ENCODE data around the gene SYNE2.
A peak's percentile ranks its signal among the peaks of the same experiment; 100 is the strongest.
"Not testable (repeated sequence)": the region's sequence is repeated elsewhere in the genome, so short reads cannot be mapped to it uniquely, and the experiment has no call there.

The SYNE2 gene, protein sequence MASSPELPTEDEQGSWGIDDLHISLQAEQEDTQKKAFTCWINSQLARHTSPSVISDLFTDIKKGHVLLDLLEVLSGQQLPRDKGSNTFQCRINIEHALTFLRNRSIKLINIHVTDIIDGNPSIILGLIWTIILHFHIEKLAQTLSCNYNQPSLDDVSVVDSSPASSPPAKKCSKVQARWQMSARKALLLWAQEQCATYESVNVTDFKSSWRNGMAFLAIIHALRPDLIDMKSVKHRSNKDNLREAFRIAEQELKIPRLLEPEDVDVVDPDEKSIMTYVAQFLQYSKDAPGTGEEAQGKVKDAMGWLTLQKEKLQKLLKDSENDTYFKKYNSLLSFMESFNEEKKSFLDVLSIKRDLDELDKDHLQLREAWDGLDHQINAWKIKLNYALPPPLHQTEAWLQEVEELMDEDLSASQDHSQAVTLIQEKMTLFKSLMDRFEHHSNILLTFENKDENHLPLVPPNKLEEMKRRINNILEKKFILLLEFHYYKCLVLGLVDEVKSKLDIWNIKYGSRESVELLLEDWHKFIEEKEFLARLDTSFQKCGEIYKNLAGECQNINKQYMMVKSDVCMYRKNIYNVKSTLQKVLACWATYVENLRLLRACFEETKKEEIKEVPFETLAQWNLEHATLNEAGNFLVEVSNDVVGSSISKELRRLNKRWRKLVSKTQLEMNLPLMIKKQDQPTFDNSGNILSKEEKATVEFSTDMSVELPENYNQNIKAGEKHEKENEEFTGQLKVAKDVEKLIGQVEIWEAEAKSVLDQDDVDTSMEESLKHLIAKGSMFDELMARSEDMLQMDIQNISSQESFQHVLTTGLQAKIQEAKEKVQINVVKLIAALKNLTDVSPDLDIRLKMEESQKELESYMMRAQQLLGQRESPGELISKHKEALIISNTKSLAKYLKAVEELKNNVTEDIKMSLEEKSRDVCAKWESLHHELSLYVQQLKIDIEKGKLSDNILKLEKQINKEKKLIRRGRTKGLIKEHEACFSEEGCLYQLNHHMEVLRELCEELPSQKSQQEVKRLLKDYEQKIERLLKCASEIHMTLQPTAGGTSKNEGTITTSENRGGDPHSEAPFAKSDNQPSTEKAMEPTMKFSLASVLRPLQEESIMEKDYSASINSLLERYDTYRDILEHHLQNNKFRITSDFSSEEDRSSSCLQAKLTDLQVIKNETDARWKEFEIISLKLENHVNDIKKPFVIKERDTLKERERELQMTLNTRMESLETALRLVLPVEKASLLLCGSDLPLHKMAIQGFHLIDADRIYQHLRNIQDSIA (N-terminal part only)

DNA sequence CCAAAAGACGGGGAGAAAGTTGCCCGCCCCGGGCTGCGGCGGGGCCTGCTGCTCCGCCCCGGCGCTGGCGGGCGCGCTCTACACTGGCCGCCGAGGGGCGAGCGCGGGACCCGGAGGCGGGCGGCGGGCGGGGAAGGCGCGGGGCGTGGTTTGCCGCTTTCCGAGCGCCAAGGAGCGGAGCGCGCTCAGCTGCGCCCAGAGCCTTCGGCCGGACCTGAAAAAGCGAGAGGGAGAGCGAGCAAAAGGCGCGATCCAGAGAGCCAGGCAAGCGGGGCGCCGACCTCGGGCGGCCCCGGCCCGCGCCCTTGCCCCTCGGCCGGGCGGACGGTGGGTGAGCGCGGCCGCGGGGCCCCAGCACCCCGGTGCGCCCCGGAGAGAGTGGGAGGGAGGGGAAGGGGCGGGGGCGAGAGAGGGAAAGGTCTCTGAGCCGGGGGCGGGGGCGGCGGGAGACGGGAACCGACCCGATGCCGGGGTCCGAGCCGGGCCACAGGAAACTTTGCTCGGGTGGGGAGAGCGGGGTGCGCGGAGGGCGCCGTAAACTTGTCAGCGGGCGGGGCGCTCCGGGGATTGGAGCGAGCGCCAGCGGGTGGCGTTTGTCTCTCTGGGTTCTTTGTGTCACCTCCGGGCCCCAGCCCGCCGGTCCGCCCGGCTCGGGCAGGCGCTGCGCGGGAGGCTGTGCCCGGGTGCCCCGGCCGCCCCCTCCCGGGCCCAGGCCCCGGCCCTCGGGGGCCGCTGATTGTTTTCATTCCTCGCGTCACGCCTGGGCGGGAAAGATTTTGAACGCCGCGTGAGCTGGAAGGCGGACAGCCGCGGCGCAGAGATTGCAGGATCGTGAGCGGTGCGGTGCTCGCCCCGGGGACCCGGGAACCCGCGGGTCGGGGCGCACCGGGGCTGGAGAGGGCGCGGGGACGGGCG, at the start of gene SYNE2:
SYNE2 (plus strand) TSS at position 188 of the 915 bp plus-strand sequence. CDS start 56,145 bp downstream, outside the sequence.
- DNase-seq (ENCODE audit: low read depth in 2 of 3, low spot score in 2 of 3), result peak; percentile 44 to 68 (median 59)

DNA sequence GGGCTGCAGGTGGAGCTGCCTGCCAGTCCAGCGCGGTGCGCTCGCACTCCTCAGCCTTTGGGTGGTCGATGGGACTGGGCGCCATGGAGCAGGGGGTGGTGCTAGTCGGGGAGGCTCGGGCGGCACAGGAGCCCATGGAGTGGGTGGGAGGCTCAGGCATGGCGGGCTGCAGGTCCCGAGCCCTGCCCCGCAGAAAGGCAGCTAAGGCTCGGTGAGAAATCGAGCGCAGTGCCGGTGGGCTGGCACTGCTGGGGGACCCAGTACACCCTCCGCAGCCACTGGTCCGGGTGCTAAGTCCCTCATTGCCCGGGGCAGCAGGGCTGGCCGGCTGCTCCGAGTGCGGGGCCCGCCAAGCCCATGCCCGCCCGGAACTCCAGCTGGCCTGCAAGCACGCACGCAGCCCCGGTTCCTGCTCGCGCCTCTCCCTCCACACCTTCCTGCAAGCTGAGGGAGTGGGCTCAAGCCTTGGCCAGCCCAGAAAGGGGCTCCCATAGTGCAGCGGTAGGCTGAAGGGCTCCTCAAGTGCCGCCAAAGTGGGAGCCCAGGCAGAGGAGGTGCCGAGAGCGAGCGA, 49.5 kb upstream of the SYNE2 start:
- not testable (repeated sequence) for DNase-seq (ENCODE audit: low read depth in 2 of 3, low spot score in 2 of 3)

DNA sequence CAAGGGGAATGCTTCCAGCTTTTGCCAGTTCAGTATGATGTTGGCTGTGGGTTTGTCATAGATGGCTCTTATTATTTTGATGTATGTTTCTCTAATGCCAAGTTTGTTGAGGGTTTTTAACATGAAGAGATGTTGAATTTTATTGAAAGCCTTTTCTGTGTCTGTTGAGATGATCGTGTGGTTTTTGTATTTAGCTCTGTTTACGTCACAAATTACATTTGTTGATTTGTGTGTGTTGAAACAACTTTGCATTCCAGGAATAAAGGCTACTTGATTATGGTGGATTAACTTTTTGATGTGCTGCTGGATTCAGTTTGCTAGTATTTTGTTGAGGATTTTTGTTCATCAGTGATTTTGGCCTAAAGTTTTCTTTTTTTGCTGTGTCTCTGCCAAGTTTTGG, 46.7 kb upstream of the SYNE2 start:
- not testable (repeated sequence) for DNase-seq (ENCODE audit: low read depth in 2 of 3, low spot score in 2 of 3)

DNA sequence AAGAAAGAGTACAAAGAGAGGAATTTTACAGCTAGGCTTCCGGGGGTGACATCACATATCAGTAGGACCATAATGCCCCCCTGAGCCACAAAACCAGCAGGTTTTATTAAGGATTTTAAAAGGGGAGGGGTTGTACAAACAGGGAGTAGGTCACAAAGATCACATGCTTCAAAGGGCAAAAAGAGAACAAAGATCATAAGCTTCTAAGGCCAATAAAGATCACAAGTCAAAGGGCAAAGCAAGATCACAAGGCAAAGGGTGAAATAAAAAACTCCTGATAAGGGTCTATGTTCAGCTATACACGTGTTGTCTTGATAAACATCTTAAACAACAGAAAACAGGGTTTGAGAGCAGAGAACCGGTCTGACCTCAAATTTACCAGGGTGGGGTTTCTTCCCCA, 41.1 kb upstream of the SYNE2 start:
- DNase-seq (ENCODE audit: low read depth in 2 of 3, low spot score in 2 of 3), result not testable (repeated sequence)

DNA sequence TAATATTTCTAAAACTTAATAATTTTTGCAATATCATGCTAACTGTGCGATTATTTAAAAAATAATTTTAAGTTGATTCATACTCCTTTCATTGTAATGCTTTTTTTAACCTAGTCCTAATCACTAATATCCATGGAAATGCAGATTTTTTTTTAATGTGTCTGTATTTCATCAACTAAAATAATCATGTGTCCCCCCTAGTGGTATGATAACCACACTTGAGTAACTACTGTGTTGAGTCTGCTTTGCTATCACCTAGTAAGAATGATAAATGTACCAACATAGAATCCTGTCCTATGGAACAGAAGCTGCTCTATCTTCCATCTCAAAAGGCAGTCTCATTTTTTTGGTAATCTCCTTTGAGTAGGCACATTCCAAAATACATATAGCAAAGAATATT, 19.1 kb upstream of the SYNE2 start:
- no peak for DNase-seq (ENCODE audit: low read depth in 2 of 3, low spot score in 2 of 3)

DNA sequence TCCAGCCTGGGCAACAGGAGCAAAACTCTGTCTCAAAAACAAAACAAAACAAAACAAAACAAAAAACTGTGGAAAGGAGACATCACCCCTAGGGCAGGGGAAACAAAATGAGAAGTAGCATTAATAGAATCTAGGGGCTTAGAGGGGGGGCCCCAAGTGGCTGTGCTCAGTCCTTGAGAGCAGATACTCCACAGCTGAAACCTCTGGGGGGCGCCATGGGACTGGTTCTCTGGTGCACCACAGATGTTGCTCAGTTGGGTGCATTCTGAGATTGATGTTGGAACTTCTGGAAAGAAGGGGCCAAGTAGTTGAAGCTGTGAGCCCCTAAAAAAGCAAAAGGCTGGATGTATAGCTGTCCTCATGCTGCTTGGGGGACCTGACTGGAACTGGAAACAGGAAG, 11.8 kb upstream of the SYNE2 start:
- DNase-seq (ENCODE audit: low read depth in 2 of 3, low spot score in 2 of 3), result no peak

DNA sequence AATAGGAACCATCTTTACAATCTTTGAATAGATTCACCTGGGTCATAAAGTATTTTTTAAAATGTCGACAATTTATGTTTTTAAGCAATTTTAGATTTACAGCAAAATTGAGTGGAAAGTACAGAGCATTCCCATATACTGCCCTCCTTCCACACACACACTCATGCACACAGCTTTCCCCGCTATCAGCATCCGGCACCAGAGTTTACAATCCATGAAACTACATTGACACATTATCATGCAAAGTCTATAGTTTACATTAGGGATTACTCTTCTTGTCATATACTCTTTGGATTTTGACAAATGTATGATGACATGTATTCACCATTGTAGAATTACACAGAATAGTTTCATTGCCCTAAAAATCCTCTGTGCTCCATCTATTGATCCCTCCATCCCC, 9.0 kb upstream of the SYNE2 start:
- no peak for DNase-seq (ENCODE audit: low read depth in 2 of 3, low spot score in 2 of 3)

DNA sequence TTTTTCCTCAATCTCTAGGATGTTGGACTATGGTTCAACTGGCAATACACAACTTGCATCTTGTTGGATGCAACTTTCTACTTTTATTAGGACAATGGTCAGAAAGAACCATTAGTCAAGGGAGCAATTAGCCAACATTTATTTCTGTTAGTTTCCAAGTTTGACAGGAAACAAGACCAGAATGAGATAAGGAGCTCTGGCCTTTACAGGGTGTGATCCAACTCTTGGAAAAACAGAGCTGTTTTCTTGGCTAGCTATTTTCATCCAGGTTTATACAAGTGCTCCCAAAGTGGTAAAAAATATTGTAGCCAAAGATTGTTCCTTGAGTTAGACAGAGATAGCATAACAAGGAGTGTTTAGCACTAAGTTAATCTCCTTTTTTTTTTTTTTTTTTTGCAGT, 3.9 kb upstream of the SYNE2 start:
- DNase-seq (ENCODE audit: low read depth in 2 of 3, low spot score in 2 of 3), result no peak

DNA sequence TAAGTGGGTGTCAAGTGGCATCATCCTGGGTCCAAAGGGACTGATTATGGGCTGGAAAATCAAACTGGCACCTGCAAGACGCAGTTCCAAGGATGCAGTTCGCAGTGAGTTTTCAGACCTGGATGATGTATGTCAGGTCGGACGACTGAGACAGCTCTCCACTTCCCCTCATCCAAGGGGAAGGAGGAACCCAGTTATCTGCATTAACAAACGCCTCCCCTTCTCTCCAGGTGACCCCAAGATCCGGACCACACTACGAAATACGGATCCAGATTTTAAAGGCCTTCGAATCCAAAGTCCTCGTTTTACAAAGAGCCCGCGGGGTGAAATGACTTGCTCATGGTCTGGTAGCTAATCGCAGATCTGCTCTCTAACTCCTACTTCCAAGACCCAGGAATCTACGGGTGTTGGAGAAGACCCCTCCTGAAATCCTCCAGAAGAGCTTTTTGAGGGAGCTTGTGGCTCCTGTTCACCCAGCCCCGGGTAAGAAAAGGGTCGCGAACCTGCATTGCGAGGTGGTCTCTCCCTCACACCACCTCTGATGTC, 460 bp upstream of the SYNE2 start:
- DNase-seq (ENCODE audit: low read depth in 2 of 3, low spot score in 2 of 3), result no peak

DNA sequence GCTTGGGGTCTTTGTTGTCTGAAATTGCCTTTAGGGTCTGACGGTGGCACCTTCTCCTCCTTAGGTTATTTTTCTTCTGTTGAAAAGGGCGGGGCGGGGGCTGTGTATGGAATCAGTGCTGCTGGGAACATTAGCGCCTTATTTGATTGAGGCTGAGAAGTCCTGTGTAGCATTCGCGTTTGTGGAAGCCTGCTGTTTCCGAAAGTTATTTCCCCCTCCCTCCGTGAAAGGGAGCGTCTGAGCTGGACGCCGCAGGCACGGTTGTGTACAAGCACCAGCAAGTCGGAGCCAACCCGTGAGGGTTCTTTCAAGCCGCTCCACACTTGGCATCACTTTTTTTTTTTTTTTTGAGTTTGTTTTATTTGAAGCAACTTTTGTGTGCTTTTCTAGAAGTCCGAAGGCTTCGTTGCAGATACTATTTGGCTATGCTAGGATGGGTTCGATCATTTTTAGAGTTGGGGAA, 1.1 kb downstream of the SYNE2 start:
- peak in 1 of 3 experiments; percentile 13 for DNase-seq (ENCODE audit: low read depth in 2 of 3, low spot score in 2 of 3)

DNA sequence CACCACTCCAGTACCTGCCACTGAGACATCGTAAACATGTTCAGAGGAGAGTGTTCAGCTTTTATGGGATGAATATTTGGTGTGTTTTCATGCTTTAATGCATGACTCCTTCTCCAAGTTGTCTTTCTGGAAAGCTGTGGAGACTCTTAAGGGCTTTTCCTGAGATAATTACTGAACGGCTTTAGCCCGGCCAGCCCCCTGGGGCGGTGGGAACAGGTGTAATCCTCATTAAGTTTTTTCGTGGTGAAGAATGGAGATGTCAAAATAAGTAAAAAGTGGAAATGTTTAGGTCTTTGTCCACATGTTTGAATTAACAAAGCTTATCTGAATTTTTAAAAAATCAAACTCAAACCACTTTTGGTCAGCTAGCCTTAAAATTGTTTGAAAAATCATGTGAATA, 1.5 kb downstream of the SYNE2 start:
- DNase-seq (ENCODE audit: low read depth in 2 of 3, low spot score in 2 of 3), result no peak

DNA sequence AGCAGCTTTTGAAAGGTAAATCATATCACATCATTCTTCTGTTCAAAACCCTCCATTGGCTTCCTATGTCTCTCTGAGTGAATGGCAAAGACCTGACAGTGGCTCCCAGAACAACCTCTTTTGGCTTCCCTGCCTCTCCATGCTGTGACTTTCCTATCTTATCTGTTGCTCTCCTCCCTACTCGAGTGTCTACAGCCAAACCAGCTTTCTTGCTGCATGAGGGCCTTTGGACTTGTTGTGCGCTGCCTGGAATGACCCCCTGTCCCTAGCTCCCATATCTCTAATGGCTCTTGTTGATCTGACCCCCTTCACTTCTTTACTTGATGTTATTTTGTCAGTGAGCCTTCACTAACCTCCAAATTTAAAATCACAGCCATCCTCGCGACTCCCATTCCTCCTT, 2.5 kb downstream of the SYNE2 start:
- DNase-seq (ENCODE audit: low read depth in 2 of 3, low spot score in 2 of 3), result no peak

DNA sequence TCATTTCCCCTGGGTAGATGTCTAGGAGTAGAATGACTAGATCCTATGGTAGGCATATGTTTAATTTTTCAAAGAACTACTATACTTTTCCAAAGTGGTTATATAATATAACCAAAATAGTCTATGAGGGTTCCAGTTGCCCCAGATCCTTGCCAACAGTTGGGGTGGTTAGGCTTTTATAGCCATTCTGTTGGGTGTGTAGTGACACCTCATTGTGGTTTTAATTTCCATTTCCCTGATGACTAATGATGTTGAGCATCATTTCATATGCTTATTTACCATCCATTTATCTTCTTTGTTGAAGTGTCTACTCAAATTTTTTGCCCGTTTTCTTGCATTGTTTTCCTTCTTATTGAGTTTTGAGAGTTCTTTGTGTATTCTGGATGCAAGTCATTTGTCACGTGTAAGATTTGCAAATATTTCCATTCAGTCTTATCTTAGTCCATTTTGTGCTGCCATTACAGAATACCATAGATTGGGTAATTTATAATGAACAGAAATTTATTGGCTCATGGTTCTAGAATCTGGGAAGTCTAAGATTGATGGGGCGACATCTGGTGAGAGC, 4.7 kb downstream of the SYNE2 start:
- no peak for DNase-seq (ENCODE audit: low read depth in 2 of 3, low spot score in 2 of 3)

DNA sequence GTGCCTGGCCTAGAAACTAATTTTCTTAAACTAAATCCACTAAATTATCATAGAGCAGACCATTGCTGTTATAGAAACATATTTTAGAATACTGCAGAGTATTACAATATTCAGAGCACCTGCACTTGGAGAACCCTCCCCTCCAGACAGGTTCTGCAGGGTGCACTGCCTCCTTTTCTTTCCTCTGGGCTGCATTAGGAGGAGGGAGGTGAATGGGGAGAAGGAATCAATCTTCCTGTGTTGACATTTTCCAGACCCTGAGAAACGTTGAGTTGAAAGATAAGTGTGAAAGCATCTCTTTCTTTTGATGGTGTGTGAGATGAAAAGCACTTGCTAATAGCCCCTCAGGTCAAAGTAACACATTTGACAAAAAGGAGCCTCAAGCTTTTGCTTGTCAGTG, 7.3 kb downstream of the SYNE2 start:
- no peak for DNase-seq (ENCODE audit: low read depth in 2 of 3, low spot score in 2 of 3)

DNA sequence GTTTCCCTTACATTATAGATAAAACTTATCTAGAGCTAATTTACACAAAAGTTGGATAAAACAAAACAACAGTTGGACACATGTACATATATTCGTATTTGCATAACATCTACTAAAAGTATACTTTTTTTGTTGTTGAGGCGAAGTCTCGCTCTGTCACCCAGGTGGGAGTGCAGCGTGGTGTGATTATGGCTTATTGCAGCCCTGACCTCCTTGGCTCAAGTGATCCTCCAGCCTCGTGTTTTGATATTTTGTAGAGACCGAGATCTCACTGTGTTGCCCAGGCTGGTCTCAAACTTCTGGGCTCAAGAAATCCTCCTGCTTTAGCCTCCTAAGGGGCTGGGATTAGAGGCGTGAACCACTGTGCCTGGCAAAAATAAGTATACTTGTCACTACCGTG, 9.4 kb downstream of the SYNE2 start:
- no peak for DNase-seq (ENCODE audit: low read depth in 2 of 3, low spot score in 2 of 3)

DNA sequence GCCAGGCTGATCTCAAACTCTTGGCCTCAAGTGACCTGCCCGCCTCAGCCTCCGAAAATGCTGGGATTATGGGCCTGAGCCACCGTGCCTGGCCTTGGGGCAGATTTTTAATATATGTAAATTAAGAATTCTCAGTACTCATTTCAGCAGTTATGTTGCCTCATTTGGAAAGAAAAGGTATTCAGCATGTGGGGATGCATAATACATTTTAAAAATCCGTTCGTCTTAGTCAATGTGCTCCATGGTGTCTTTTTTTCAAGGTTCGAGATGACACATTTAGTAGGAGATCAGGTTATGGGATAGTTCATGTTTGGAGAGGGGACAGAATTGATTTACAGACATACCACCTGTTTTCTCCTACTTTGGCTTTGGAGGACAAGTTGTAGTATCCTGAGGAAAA, 10.2 kb downstream of the SYNE2 start:
- no peak for DNase-seq (ENCODE audit: low read depth in 2 of 3, low spot score in 2 of 3)

DNA sequence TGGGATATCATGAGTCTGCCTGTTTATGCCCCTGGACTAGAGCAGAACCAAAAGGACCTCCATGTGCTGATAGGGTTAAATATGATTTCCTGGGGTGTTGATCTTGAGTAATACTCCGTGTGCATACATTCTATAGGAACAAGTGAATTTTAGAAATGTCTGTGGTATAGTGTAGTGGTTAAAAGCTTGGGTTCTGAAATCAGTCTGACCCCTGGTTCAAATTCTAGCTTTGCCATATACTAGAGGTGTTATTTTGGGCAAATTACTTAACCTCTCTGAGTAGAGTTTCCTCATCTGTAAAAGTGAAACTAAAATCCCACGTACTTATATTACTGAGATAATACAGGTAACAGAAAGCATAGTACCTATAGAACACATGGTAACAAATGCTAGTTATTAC, 12.0 kb downstream of the SYNE2 start:
- not testable (repeated sequence) for DNase-seq (ENCODE audit: low read depth in 2 of 3, low spot score in 2 of 3)

DNA sequence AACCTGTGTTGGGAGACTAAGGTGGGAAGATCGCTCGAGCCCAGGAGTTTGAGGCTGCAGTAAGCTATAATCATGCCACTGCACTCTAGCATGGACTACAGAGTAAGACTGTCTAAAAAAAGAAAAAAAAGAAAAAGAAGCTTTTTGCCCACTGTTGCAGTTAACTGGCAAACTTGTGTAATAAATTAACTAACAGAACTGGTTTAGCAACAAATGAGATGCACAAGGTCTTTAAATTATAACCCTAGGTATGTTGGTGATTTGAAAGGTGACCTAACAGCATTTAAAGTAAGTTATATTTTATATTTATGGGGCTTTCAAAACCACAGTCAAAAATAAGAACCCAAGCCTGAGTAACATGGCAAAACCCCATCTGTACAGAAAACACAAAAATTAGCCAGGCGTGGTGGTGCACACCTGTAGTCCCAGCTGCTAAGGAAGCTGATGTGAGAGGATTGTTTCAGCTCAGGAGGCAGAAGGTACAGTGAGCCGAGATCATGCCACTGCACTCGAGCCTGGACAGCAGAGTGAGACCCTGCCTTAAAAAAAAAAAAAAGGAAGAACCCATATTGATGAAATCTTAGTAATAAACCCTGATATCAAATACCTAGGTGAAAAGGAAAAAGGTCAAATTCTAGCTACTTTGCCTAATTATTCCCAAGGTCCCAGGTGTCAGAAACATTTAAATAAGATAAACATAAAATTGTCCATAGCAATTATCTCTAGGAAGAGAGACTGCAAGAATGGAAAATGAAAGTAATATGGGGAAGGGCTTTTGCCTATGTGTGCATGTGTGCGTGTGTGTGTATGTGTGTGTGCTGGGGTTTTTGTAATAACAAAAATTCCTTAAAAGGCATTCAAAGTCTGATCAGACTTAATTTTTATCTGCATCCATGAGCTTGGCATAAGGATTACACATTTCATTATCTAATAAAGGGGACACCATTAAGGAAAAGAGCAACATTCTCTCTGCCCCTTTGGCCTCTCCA, 15.4 kb downstream of the SYNE2 start:
- no peak for DNase-seq (ENCODE audit: low read depth in 2 of 3, low spot score in 2 of 3)
